ENCODE data around the gene OASL.

- TF ChIP-seq CTCF (IDR thresholded peaks at IDR 0.05) (no peak), EP300 (IDR thresholded peaks at IDR 0.05) (peak; percentile 66 to 91), POLR2A (IDR thresholded peaks at IDR 0.05) (peak in 1 of 2 donors; percentile 39)
Observed at GRCh38 chr12:121015825-121016766, 22.9 kb downstream of the OASL start, which contains the start of gene C12orf43.

All from tibial nerve (tissue), 4 donors.